ENCODE measurements around the gene CENPQ. TPM values are rescaled to one million over a fixed set of nuclear protein-coding genes. Genes with fewer than 3 reads are reported as not detected.
"Not testable (repeated sequence)": the region's sequence is repeated elsewhere in the genome, so short reads cannot be mapped to it uniquely, and the experiment has no call there.

The CENPQ gene
- total RNA-seq, 1 experiment from 2014 or later, result 5.5 TPM

- no peak overlapping the region for H3K27ac ChIP-seq (ENCODE audit: low read length)
- H3K27me3 ChIP-seq (ENCODE audit: control insufficient read depth, insufficient read depth, low read length), result no peaks in the 10 kb centered on the region
- no peak for ATAC-seq
- POLR2A ChIA-PET, result no interaction called here
- H3K36me3 ChIP-seq (ENCODE audit: control insufficient read depth, insufficient read depth, low read length), result peaks cover 6% of the 10 kb centered on the region
- no peak for DNase-seq (ENCODE audit: low read depth, low spot score)
- no peak overlapping the region for H3K4me3 ChIP-seq (ENCODE audit: low read depth in 2 of 2, low read length in 2 of 2)
- peaks cover 5% of the 10 kb centered on the region; the same call in 1 of the 2 replicates for H3K4me1 ChIP-seq (ENCODE audit: control insufficient read depth, insufficient read depth, low read length)
- intact Hi-C loops (cut with micrococcal nuclease; ENCODE audit: unreplicated experiment), result no loop called here
- H3K9me3 ChIP-seq (ENCODE audit: control insufficient read depth, insufficient read depth, low read depth, low read length), result no peaks in the 10 kb centered on the region
- in situ Hi-C loops (cut with HindIII; ENCODE audit: low pct_unique_long_range_greater_than_20kb, low sequenced_read_pairs), result no loop called here
- no peak for TF ChIP-seq CTCF (IDR thresholded peaks at IDR 0.05)
- TF ChIP-seq POLR2AphosphoS5 (IDR thresholded peaks at IDR 0.05; ENCODE audit: low read depth, low read length), result no peak
- TF ChIP-seq SIN3A (IDR thresholded peaks at IDR 0.05; ENCODE audit: borderline replicate concordance, insufficient read depth, low read depth, low read length), result no peak
- TF ChIP-seq TCF7L2 (IDR thresholded peaks at IDR 0.05; ENCODE audit: low read depth, low read length), result no peak
- no peak for TF ChIP-seq REST (IDR thresholded peaks at IDR 0.05; ENCODE audit: insufficient read depth in 1 of 2, low read depth in 2 of 2, low read length in 1 of 2)
- CTCF ChIA-PET, result no interaction called here
- BruUV-seq (replicated peaks), result no TSS peak
Measured at GRCh38 chr6:49468042-49468441, 4.9 kb downstream of the CENPQ start.

GRCh38 chr6:49476564-49476963, 13.4 kb downstream of the CENPQ start:
- CTCF ChIA-PET; BruUV-seq (replicated peaks); POLR2A ChIA-PET; H3K27me3 ChIP-seq (ENCODE audit: control insufficient read depth, insufficient read depth, low read length); intact Hi-C loops (cut with micrococcal nuclease; ENCODE audit: unreplicated experiment); H3K9me3 ChIP-seq (ENCODE audit: control insufficient read depth, insufficient read depth, low read depth, low read length); DNase-seq (ENCODE audit: low read depth, low spot score); H3K36me3 ChIP-seq (ENCODE audit: control insufficient read depth, insufficient read depth, low read length); H3K4me1 ChIP-seq (ENCODE audit: control insufficient read depth, insufficient read depth, low read length); in situ Hi-C loops (cut with HindIII; ENCODE audit: low pct_unique_long_range_greater_than_20kb, low sequenced_read_pairs); ATAC-seq; H3K27ac ChIP-seq (ENCODE audit: low read length); H3K4me3 ChIP-seq (ENCODE audit: low read depth in 2 of 2, low read length in 2 of 2): not testable (repeated sequence)

- no peak for DNase-seq (ENCODE audit: low read depth, low spot score)
- CTCF ChIA-PET, result no interaction called here
- no peaks in the 10 kb centered on the region for H3K36me3 ChIP-seq (ENCODE audit: control insufficient read depth, insufficient read depth, low read length)
- no peak for ATAC-seq
- H3K9me3 ChIP-seq (ENCODE audit: control insufficient read depth, insufficient read depth, low read depth, low read length), result no peaks in the 10 kb centered on the region
- no TSS peak for BruUV-seq (replicated peaks)
- H3K27ac ChIP-seq (ENCODE audit: low read length), result no peak overlapping the region
- POLR2A ChIA-PET, result no interaction called here
- no peak overlapping the region for H3K4me3 ChIP-seq (ENCODE audit: low read depth in 2 of 2, low read length in 2 of 2)
- TF ChIP-seq REST (IDR thresholded peaks at IDR 0.05; ENCODE audit: insufficient read depth in 1 of 2, low read depth in 2 of 2, low read length in 1 of 2) (no peak), TCF7L2 (IDR thresholded peaks at IDR 0.05; ENCODE audit: low read depth, low read length) (no peak), POLR2AphosphoS5 (IDR thresholded peaks at IDR 0.05; ENCODE audit: low read depth, low read length) (no peak), SIN3A (IDR thresholded peaks at IDR 0.05; ENCODE audit: borderline replicate concordance, insufficient read depth, low read depth, low read length) (no peak), CTCF (IDR thresholded peaks at IDR 0.05) (no peak)
- H3K4me1 ChIP-seq (ENCODE audit: control insufficient read depth, insufficient read depth, low read length), result no peaks in the 10 kb centered on the region
- intact Hi-C loops (cut with micrococcal nuclease; ENCODE audit: unreplicated experiment) (no loop called here), in situ Hi-C loops (cut with HindIII; ENCODE audit: low pct_unique_long_range_greater_than_20kb, low sequenced_read_pairs) (no loop called here)
- no peaks in the 10 kb centered on the region for H3K27me3 ChIP-seq (ENCODE audit: control insufficient read depth, insufficient read depth, low read length)
Measured at GRCh38 chr6:49479308-49479970, 16.3 kb downstream of the CENPQ start.

All from Panc1 (cell line).